Keratinocyte (primary cell): ENCODE measurements around the gene SPATA32.

Source experiments
- CTCF ChIP-seq, 3 experiments: IDR thresholded peaks in 1 of 3; conservative IDR thresholded peaks in 1 of 3; optimal IDR thresholded peaks in 1 of 3; 2 replicates in 2 of 3; 3 replicates in 1 of 3; pipeline versions ENCODE3 to v1.5.1; 2011; ENCODE audit warnings: low read length in 3 of 3, mild to moderate bottlenecking in 3 of 3, moderate library complexity in 2 of 3, control low read depth in 1 of 3, inconsistent platforms in 1 of 3; ENCODE audit not compliant: insufficient read depth in 2 of 3; ENCODE audit errors: extremely low read depth in 1 of 3
- EZH2 ChIP-seq: IDR thresholded peaks from one replicate; pipeline ENCODE4 v1.6.1; 2012; ENCODE audit warnings: inconsistent platforms, mild to moderate bottlenecking, low read length, moderate library complexity

DNA sequence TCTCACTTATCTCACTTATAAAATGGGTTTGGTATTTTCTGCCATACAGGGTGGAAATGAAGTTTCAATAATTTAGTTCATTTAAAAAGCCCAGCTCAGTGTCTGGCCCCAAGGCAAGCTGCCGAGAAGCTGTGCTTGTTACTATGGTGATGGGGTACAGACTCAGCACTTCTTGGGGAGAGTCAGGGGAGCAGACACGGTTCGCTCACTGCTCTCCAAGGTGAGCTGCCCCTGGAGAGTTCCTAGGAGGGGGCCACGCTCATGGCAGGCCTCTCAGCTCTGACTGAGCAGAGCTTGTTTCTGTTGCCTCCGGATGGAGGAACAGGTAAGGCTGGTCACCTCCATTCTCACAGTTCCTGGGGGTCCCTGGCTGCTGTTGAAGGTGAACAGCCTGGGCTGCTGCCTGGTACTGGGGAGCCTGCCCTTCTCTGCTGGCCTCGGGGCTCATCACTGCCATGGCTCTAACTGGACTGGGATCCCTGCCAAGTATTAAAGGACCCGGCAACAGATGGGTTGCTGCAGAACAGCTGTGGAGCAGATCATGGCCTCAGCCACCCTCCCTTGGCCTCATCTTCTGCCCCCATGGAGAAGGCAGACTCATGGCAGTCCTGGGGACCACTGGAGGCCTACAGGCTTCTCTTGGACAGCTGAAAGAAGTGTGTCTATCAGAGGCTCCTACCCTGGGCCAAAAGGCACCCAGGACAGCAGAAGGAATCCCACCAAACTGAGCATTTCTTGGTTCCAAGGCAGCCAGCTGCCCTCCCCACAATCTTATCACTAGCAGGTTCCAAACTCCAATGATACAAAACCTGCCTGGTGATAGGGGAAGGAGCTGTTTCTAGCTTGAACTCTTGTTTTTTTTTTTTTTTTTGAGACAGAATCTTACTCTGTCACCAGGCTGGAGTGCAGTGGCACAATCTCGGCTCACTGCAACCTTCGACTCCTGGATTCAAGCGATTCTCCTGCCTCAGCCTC, 25.9 kb upstream of the SPATA32 start:
- no peak for TF ChIP-seq CTCF (optimal IDR thresholded peaks at IDR 0.05 in 1 of 3, IDR thresholded peaks at IDR 0.05 in 1 of 3, conservative IDR thresholded peaks at IDR 0.05 in 1 of 3; ENCODE audit: extremely low read depth in 1 of 3, insufficient read depth in 2 of 3, low read length in 3 of 3)
- TF ChIP-seq EZH2: no peak
